Activated T-cell treated with anti-CD3 and anti-CD28 coated beads, Interleukin-2, amount 50 U/mL, for 48 hours (primary cell): Measurements from ENCODE around the gene NPHS1.

ENCODE experiments used
- DNase-seq, 2 experiments: peaks; one replicate each; pipeline ENCODE4 v3.0.0-alpha.2; 2020

The NPHS1 gene

DNA sequence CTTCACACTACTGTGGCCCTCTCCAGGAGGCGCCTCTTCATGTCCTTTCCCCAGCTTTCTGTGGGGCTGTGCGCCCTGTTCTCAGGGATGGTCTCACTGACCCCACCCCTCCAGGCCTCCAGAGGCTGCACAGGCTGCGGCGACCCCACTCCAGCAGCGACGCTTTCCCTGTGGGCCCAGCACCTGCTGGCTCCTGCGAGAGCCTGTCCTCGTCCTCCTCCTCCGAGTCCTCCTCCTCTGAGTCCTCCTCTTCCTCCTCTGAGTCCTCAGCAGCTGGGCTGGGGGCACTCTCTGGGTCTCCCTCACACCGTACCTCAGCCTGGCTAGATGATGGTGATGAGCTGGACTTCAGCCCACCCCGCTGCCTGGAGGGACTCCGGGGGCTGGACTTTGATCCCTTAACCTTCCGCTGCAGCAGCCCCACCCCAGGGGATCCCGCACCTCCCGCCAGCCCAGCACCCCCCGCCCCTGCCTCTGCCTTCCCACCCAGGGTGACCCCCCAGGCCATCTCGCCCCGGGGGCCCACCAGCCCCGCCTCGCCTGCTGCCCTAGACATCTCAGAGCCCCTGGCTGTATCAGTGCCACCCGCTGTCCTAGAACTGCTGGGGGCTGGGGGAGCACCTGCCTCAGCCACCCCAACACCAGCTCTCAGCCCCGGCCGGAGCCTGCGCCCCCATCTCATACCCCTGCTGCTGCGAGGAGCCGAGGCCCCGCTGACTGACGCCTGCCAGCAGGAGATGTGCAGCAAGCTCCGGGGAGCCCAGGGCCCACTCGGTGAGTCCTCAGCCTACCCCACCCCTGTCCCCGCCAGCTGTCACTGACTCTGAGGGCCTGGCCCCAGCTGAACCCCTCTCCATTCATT is 65.8 kb downstream of the NPHS1 start:
- DNase-seq, result no peak

DNA sequence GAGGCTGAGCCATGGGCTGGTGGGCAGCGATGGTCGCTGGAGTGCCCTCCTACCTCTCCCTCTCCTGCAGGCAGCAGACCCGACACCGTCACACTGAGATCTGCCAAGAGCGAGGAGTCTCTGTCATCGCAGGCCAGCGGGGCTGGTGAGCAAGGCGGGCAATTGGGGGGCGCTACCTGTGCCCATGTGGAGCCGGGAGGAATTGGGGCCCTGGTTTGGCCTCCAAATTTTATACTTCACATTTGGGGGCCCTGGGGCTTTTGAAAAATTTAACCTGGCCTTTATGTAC is 67.0 kb downstream of the NPHS1 start:
- no peak for DNase-seq

DNA sequence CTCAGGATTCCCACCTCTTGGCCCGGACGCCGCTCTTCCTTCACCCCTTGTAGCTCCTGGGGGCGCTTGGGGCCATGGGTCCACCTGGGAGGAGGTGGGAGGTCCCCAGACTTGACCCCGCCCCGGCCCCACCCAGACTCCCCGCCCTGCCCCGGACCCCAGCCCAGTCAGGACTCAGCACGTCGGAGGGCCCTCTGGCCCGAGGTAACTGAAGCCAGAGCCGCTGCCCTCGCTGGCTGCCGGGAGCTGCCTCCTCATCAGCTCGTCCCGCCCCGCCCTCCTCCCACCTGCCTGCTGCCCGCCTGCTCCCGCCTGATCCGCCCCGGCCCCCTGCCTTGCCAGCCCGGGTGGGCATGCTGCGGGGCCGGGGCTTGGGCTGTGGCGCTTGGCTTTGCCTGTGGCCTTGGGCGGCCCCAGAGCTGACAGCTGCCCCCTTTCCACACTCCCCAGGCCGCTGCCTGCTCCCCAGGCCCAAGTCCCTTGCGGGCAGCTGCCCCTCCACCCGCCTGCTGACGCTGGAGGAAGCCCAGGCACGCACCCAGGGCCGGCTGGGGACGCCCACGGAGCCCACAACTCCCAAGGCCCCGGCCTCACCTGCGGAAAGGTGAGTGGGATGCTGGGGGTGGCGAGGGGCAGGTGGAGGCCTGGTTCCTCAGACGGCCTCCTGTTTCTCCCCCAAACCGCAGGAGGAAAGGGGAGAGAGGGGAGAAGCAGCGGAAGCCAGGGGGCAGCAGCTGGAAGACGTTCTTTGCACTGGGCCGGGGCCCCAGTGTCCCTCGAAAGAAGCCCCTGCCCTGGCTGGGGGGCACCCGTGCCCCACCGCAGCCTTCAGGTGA is 67.6 kb downstream of the NPHS1 start:
- no peak for DNase-seq

DNA sequence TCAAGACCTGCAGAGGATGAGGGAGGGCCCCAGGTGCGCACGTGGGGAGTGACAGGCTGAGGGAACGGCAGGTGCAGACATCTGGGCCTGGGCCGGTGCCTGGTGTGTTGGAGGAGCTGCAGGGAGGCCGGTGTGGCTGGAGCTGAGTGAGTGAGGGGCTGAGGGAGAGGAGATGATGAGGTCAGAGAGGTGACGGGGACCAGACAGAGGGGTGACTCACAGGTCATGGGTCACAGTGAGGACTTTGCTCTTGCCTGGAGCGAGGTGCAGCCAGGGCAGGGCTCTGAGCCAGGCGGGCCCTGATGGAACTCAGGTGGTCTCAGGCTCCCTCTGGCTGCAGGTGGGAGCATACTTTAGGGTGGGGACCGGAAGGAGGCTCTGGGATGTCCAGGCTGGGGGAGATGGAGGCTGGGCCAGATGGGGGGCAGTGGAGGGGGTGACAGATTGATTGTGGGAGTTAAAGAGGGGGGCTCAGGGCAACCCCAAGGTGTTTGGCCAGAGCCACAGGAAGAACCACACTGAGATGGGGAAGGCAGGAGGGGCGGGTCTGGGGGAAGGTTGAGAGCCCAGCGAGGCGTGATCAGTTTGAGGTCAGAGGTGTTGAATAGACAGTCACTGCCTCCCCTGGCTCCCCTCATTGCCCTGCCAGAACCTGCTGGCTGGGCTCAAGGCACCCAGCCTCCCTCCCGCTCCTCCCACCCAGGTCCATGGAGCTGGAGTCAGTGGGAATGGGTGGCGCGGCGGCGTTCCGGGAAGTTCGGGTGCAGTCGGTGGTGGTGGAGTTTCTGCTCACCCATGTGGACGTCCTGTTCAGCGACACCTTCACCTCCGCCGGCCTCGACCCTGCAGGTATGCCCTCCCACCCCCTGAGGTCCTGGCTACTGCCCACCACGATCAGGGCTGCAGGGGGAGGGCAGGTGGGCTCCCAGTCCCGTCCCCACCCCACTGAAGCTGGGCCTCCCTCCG is 68.6 kb downstream of the NPHS1 start:
- no peak for DNase-seq

DNA sequence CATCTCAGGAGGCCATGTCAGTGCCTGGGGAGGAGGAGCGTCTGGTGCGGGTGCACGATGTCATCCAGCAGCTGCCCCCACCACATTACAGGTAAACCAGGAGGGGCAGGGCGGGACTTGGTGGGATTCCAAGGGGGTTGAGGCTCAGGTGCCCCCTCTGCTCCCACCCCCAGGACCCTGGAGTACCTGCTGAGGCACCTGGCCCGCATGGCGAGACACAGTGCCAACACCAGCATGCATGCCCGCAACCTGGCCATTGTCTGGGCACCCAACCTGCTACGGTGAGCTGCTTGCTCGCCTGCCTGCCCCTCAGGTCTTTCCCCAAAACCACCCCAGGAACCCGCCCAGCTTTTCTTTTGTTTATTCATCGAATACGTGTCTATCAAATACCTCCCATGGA is 69.7 kb downstream of the NPHS1 start:
- no peak for DNase-seq

- no peak for DNase-seq
These were observed 70.7 kb downstream of the NPHS1 start for GRCh38 chr19:35781650-35782049.

DNA sequence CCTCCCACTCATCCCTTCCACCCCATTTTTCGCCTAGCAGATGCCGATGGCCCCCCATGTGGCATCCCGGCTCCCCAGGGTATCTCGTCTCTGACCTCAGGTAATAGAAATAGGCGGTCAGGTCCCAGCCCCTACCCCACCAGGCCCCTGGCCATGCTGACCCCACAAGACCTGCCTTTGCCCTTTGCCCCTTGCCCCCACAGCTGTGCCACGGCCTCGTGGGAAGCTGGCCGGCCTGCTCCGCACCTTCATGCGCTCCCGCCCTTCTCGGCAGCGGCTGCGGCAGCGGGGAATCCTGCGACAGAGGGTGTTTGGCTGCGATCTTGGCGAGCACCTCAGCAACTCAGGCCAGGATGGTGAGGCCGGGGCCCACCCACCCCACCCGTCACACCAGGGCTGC is 71.6 kb downstream of the NPHS1 start:
- DNase-seq, result no peak

- no peak for DNase-seq
These were observed 72.2 kb downstream of the NPHS1 start for GRCh38 chr19:35780058-35780457.

DNA sequence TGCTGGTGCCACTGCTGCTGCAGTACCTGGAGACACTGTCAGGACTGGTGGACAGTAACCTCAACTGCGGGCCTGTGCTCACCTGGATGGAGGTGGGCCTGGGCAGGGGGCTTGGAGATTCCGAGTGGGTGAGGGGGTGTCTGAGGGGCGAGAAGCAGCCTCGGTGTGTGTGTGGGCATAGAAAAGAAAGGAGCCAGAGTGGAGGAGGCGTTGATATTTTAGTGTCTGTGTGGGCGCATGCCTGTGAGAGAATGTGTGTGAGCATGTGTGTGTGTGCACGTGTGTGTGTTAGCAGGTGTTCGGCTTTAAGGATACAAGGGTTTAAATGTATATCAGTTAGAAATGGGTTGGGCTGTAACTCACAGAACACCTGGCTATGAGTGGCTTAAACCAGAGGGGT is 73.3 kb downstream of the NPHS1 start:
- DNase-seq, result no peak

DNA sequence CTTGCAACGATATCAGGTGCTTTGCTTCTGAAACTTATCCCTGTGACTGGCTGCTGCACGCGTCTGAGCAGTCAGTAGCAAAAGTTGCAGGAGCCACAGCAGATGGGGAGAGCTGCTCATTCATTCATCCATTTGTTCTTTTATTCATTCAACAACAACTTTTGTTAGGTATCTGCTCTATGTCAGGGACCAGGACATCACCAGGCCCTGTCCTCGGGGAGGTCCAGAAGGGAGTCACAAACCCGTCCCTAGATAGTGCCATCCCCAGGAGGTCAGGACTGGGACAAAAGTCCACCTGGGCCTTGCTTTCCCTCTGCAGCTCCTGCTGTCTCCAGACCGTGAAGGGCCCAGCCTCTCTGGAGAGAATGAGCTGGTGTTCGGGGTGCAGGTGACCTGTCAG is 74.3 kb downstream of the NPHS1 start:
- DNase-seq, result no peak

GRCh38 chr19:35777086-35777841 is 75.0 kb downstream of the NPHS1 start:
- DNase-seq, result no peak

- no peak for DNase-seq
These were observed 76.1 kb downstream of the NPHS1 start for GRCh38 chr19:35776102-35776788.
